Activated naive CD4-positive, alpha-beta T cell treated with anti-CD3 and anti-CD28 coated beads, Interleukin-2, amount 50 U/mL, for 24 hours (primary cell): ENCODE data around the gene MAPRE3.

Experiments
- H3K27ac Mint-ChIP-seq: one replicate; pipeline ENCODE4 v1.8.0; 2021; ENCODE audit warnings: mild to moderate bottlenecking, mixed read lengths
- H3K27me3 Mint-ChIP-seq: one replicate; pipeline ENCODE4 v1.8.0; 2021; ENCODE audit warnings: mixed read lengths
- H3K36me3 Mint-ChIP-seq: one replicate; pipeline ENCODE4 v1.8.0; 2021; ENCODE audit warnings: mixed read lengths
- H3K4me1 Mint-ChIP-seq: one replicate; pipeline ENCODE4 v1.8.0; 2021; ENCODE audit warnings: mixed read lengths
- H3K4me3 Mint-ChIP-seq: one replicate; pipeline ENCODE4 v1.8.0; 2021; ENCODE audit warnings: mild to moderate bottlenecking, mixed read lengths
- H3K9me3 Mint-ChIP-seq: one replicate; pipeline ENCODE4 v1.8.0; 2021; ENCODE audit warnings: mixed read lengths

Gene MAPRE3

GRCh38 chr2:27010139-27010538 is 39.7 kb downstream of the MAPRE3 start:
- no peak overlapping the region for H3K4me3 Mint-ChIP-seq
- H3K9me3 Mint-ChIP-seq: no peaks in the 10 kb centered on the region
- peaks cover 6% of the 10 kb centered on the region for H3K4me1 Mint-ChIP-seq
- H3K27me3 Mint-ChIP-seq: no peaks in the 10 kb centered on the region
- no peak overlapping the region for H3K27ac Mint-ChIP-seq
- H3K36me3 Mint-ChIP-seq: peaks cover 1% of the 10 kb centered on the region

- Mint-ChIP-seq H3K9me3 (no peaks in the 10 kb centered on the region), H3K27ac (no peak overlapping the region), H3K27me3 (no peaks in the 10 kb centered on the region), H3K36me3 (peaks cover 1% of the 10 kb centered on the region), H3K4me3 (no peak overlapping the region), H3K4me1 (peaks cover 6% of the 10 kb centered on the region)
Measured at GRCh38 chr2:27013738-27014137, 43.3 kb downstream of the MAPRE3 start.

GRCh38 chr2:27014771-27015433 is 44.5 kb downstream of the MAPRE3 start:
- Mint-ChIP-seq H3K9me3 (no peaks in the 10 kb centered on the region), H3K4me1 (peaks cover 4% of the 10 kb centered on the region), H3K27ac (no peak overlapping the region), H3K36me3 (peaks cover 1% of the 10 kb centered on the region), H3K4me3 (no peak overlapping the region), H3K27me3 (no peaks in the 10 kb centered on the region)

GRCh38 chr2:27016801-27017325 is 46.4 kb downstream of the MAPRE3 start:
- no peaks in the 10 kb centered on the region for H3K4me1 Mint-ChIP-seq
- H3K9me3 Mint-ChIP-seq: no peaks in the 10 kb centered on the region
- no peak overlapping the region for H3K4me3 Mint-ChIP-seq
- no peaks in the 10 kb centered on the region for H3K36me3 Mint-ChIP-seq
- no peak overlapping the region for H3K27ac Mint-ChIP-seq
- H3K27me3 Mint-ChIP-seq: no peaks in the 10 kb centered on the region

GRCh38 chr2:27018142-27018541 is 47.7 kb downstream of the MAPRE3 start:
- no peak overlapping the region for H3K27ac Mint-ChIP-seq
- no peaks in the 10 kb centered on the region for H3K36me3 Mint-ChIP-seq
- H3K27me3 Mint-ChIP-seq: no peaks in the 10 kb centered on the region
- no peaks in the 10 kb centered on the region for H3K9me3 Mint-ChIP-seq
- H3K4me1 Mint-ChIP-seq: no peaks in the 10 kb centered on the region
- no peak overlapping the region for H3K4me3 Mint-ChIP-seq

GRCh38 chr2:27019459-27019858 is 49.0 kb downstream of the MAPRE3 start:
- Mint-ChIP-seq H3K36me3 (no peaks in the 10 kb centered on the region), H3K4me3 (no peak overlapping the region), H3K4me1 (no peaks in the 10 kb centered on the region), H3K27ac (no peak overlapping the region), H3K27me3 (no peaks in the 10 kb centered on the region), H3K9me3 (no peaks in the 10 kb centered on the region)

GRCh38 chr2:27019931-27020855 is 49.8 kb downstream of the MAPRE3 start:
- Mint-ChIP-seq H3K9me3 (no peaks in the 10 kb centered on the region), H3K27ac (no peak overlapping the region), H3K36me3 (no peaks in the 10 kb centered on the region), H3K4me1 (no peaks in the 10 kb centered on the region), H3K4me3 (no peak overlapping the region), H3K27me3 (no peaks in the 10 kb centered on the region)

- Mint-ChIP-seq H3K4me3 (no peak overlapping the region), H3K27me3 (no peaks in the 10 kb centered on the region), H3K4me1 (no peaks in the 10 kb centered on the region), H3K9me3 (no peaks in the 10 kb centered on the region), H3K36me3 (no peaks in the 10 kb centered on the region), H3K27ac (no peak overlapping the region)
Measured at GRCh38 chr2:27021253-27022049, 51.0 kb downstream of the MAPRE3 start.

GRCh38 chr2:27023740-27024139 is 53.3 kb downstream of the MAPRE3 start:
- H3K27me3 Mint-ChIP-seq: no peaks in the 10 kb centered on the region
- no peaks in the 10 kb centered on the region for H3K36me3 Mint-ChIP-seq
- H3K9me3 Mint-ChIP-seq: no peaks in the 10 kb centered on the region
- H3K4me1 Mint-ChIP-seq: no peaks in the 10 kb centered on the region
- H3K4me3 Mint-ChIP-seq: no peak overlapping the region
- no peak overlapping the region for H3K27ac Mint-ChIP-seq

GRCh38 chr2:27024188-27024587 is 53.8 kb downstream of the MAPRE3 start:
- H3K36me3 Mint-ChIP-seq: no peaks in the 10 kb centered on the region
- H3K4me1 Mint-ChIP-seq: no peaks in the 10 kb centered on the region
- H3K9me3 Mint-ChIP-seq: no peaks in the 10 kb centered on the region
- no peak overlapping the region for H3K27ac Mint-ChIP-seq
- H3K4me3 Mint-ChIP-seq: no peak overlapping the region
- no peaks in the 10 kb centered on the region for H3K27me3 Mint-ChIP-seq

- Mint-ChIP-seq H3K27me3 (no peaks in the 10 kb centered on the region), H3K4me1 (peaks cover 3% of the 10 kb centered on the region), H3K27ac (no peak overlapping the region), H3K9me3 (no peaks in the 10 kb centered on the region), H3K4me3 (no peak overlapping the region), H3K36me3 (no peaks in the 10 kb centered on the region)
Measured at GRCh38 chr2:27024812-27025211, 54.4 kb downstream of the MAPRE3 start.

- no peak overlapping the region for H3K27ac Mint-ChIP-seq
- no peaks in the 10 kb centered on the region for H3K27me3 Mint-ChIP-seq
- H3K4me1 Mint-ChIP-seq: peaks cover 5% of the 10 kb centered on the region
- no peaks in the 10 kb centered on the region for H3K36me3 Mint-ChIP-seq
- no peak overlapping the region for H3K4me3 Mint-ChIP-seq
- H3K9me3 Mint-ChIP-seq: no peaks in the 10 kb centered on the region
Measured at GRCh38 chr2:27025281-27025800, 54.9 kb downstream of the MAPRE3 start.

GRCh38 chr2:27025861-27026851 is 55.7 kb downstream of the MAPRE3 start:
- no peaks in the 10 kb centered on the region for H3K9me3 Mint-ChIP-seq
- no peaks in the 10 kb centered on the region for H3K36me3 Mint-ChIP-seq
- H3K27me3 Mint-ChIP-seq: no peaks in the 10 kb centered on the region
- H3K27ac Mint-ChIP-seq: no peak overlapping the region
- peaks cover 7% of the 10 kb centered on the region for H3K4me1 Mint-ChIP-seq
- H3K4me3 Mint-ChIP-seq: no peak overlapping the region

GRCh38 chr2:27027211-27027651 is 56.8 kb downstream of the MAPRE3 start:
- Mint-ChIP-seq H3K9me3 (no peaks in the 10 kb centered on the region), H3K27me3 (no peaks in the 10 kb centered on the region), H3K36me3 (no peaks in the 10 kb centered on the region)

More at GRCh38 chr2:27027211-27027651, 56.8 kb downstream of the MAPRE3 start:
- Mint-ChIP-seq H3K4me1 (peaks cover 16% of the 10 kb centered on the region), H3K4me3 (no peak overlapping the region), H3K27ac (no peak overlapping the region)
